ENCODE results near the gene COPS6.

Gene COPS6

DNA sequence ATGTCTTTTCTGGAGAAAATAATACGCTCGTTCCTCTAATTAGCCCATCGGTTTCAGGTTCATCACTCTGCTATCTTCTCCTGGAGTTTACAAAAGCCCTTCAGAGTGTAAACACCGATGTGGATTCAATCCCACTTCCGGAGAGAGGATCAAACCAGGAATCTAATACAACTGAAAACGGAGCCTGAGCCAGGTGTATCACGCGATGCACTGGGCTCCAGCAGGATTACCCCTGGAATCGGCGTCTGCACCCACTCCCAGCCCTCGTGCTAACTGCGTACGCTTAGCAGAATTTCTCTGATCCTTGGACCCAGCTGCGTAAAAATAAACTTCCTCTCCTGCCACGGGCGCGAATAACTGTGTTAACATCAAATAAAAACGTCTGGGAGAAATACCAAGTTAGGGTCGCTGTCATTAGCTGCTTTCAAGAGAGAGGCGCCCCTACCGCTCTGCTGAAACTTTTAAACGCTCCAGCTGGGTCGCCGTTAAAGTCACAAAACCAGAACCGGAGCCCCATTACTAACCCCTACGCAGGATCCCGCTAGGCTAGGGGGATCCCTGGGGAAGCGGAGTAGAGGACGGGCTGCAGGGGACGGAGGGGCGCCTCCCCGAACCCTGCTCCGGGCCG, 7.7 kb upstream of the COPS6 start:
- no peak for DNase-seq

DNA sequence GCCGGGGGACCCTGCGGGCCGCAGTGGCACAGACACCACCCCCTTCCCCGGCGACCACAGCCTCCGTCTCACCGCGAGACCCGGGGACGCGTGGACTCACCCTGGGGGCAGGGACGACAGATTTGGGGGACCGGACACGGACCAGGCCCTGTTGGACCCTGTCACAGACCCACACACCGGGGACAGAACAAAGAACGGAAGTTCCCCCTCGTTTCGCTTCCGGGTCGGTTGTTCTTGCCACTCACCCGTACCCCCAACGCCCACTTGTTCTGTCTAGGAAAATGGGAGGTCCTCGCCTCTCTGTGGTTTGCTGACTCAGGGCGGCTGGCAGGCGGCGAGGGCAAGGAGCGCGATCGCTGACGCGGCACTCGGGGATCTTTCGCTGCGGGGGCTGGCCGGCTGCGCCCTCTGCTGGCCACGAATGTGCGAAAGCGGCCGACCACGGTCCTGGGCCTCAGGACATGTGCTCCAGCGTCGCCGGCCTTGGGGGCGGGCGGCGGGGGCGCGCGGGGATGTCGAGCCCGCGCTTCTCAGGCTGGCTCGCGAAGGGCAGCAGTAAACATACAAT, 7.2 kb upstream of the COPS6 start, which contains the start of gene ZNF3:
TSS of gene ZNF3 (minus strand) at position 189 of the 568 bp plus-strand sequence. CDS start 4,366 bp downstream, outside the sequence.
- peak; percentile 99 for DNase-seq

DNA sequence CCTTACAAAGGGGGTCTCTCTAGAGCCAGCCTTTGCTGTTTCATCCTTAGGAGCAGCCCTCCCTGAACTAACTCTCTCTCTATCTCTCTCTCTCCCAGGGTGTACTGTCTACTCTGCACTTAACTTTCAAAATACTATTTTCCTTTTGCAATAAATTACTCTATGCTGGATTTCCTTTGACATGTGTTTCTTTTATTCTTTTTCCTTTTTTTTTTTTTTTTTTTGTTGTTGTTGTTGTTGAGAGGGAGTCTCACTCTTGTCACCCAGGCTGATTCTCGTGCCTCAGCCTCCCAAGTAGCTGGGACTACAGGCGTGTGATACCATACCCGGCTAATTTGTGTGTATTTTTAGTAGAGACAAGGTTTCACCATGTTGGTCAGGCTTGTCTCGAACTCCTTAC, 5.8 kb upstream of the COPS6 start:
- DNase-seq = no peak

DNA sequence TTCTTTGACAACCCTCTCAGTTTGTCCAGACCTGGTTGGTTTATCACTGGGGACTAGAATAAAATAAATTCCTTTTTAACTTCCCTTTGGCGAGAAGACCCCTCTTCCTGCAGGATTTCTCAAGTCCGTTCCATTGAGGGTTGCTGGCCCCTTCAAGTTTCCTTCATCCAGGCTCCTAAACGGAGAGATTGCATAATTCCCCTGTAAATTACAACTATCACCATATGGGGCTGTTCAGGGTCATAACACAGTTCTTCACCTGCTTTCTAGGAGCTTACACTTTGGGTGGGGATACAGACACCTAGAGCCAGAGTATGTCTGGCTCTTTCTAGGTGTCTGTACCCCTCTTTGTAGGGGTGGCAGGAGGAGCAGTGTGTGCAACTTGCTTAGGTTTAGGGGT, 3.3 kb upstream of the COPS6 start:
- no peak for DNase-seq

DNA sequence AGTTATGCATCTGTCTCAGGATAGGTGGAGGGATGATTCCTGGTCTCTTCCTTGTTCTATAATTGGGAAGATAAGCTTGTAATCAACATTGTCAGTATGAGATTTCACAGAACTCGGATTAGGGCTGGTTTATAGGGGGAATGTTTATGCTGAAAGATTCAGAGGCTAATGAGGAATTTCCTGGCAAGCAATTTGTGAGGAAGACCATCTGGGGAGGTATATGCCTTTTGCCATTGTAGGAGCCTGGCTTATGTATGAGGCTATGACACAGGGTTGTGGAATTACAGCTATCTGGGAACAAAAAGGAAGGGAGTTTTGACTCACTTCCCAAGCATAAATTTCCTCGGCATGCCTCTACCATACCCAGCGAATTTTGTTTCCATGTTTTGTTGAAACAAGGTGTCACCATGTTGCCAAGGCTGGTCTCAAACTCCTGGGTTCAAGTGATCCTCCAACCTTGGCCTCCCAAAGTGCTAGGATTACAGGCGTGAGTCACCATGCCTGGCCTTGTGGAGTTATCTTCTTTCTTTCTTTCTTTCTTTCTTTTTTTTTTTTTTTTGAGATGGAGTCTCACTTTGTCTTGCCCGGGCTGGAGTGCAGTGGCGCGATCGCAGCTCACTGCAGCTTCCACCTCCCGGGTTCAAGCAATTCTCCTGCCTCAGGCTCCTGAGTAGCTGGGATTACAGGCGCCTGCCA, 1.6 kb upstream of the COPS6 start:
- no peak for DNase-seq

DNA sequence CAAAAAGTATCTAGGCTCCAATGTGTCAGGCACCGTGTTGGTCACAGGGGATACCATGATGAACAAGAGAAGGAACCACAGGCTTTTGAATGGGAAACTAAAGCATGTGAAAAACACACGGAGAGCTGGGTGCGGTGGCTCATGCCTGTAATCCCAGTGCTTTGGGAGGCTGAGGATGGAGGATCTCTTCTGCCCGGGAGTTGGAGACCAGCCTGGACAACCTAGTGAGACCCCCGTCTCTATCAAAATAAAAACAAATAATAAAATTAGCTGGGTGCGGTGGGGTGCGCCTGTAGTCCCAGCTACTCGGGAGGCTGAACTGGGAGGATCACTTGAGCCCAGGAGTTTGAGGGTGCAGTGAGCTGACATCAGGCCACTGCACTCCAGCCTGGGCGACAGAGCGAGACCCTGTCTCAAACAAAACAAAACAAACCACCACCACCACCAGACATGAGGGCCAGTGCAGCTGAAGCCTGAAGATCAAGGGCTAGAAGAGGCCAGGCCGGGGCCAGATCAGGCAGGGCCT, 611 bp upstream of the COPS6 start:
- no peak for DNase-seq

DNA sequence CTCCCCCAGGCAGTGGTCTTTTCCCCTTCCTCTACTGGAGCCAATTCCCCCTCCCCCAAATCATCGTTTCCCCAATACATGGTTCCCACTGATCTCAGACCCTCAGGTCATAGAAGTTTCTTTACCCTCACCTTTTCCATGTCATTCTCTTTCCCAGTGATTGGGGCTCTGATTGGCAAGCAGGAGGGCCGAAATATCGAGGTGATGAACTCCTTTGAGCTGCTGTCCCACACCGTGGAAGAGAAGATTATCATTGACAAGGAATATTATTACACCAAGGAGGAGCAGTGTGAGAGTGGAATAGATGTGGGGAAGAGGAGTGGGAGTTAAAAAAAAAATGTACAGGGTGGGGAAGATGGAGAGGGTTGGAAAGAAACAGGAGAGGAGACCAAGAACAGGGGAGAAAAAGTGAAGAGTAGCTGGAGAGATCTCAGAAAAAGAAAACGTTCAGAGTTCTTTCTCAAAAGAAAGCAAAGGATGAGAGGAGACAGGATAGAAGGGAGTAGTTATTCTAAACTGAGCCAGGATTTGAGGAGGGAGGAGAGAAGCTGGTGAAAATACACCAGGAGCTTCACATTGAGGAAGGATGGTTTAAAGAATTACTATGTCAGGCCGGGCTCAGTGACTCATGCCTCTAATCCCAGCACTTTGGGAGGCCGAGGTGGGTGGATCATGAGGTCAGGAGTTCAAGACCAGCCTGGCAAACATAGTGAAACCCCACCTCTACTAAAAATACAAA, 858 bp downstream of the COPS6 start:
- DNase-seq = no peak

DNA sequence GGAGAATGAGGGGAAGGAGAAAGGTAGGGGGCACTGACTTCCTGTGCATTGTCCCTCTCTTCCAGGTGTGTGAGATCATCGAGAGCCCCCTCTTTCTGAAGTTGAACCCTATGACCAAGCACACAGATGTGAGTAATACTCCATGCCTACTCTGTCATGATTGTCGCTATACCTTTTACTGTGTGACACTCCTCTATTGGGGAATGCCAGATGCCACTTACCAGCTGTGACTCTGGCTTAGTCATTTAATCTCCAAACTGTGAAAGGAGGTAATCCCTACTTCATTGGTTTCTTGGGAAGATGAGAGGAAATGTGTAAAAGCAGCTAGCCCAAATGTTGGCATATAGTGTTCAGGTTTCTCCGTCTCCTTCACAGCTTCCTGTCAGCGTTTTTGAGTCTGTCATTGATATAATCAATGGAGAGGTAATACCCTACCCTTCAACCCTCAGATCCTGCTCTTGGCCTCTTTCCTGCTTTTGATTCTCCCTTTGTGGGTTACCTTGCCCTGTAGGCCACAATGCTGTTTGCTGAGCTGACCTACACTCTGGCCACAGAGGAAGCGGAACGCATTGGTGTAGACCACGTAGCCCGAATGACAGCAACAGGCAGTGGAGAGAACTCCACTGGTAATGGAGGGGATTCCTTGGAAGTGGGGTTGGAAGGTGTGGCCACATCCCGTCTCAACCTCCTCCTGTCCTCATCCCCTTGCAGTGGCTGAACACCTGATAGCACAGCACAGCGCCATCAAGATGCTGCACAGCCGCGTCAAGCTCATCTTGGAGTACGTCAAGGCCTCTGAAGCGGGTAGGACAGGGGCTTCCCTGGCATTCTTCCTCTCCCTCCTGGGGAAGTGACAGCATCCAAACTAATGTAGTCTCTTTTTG, 2.0 kb downstream of the COPS6 start:
- DNase-seq = no peak

DNA sequence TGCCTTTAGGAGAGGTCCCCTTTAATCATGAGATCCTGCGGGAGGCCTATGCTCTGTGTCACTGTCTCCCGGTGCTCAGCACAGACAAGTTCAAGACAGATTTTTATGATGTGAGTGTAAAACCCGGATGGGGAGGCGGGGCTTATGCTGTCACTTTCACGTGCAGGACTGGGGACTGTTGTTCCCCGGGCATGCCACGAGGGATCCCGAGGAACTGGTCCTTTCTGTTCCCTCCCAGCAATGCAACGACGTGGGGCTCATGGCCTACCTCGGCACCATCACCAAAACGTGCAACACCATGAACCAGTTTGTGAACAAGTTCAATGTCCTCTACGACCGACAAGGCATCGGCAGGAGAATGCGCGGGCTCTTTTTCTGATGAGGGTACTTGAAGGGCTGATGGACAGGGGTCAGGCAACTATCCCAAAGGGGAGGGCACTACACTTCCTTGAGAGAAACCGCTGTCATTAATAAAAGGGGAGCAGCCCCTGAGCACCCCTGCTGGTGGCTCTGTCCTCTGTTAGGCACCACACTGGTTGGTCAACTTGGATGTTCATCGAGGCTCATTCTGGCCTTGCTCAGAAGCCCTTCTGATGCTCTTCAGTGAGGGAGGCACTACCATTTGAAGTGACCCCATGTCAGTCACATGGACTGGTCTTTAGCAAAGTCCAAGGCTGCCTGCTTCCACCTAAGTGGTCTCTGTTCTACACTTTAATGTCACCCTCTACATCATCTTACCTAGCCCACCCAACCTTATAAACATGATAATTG, 2.8 kb downstream of the COPS6 start:
- no peak for DNase-seq

DNA sequence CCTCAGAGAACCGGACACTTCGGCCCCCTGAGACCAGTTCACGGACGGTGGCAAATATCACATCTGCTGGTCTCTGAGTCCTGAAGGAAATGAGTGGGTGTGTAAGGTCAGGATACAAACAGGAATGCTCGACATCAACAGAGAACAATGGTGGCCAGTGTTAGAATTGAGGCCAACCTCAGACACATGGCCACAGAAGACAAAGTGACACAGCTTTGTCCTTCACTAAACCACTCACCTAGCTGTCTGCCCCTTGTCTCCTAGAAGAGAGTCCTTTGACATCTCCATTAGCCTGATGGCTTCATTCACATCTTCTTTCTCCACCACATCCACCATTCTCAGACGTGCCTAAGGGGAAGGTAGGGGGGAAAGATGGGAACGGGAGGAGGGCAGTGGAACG, 4.3 kb downstream of the COPS6 start:
- no peak for DNase-seq

DNA sequence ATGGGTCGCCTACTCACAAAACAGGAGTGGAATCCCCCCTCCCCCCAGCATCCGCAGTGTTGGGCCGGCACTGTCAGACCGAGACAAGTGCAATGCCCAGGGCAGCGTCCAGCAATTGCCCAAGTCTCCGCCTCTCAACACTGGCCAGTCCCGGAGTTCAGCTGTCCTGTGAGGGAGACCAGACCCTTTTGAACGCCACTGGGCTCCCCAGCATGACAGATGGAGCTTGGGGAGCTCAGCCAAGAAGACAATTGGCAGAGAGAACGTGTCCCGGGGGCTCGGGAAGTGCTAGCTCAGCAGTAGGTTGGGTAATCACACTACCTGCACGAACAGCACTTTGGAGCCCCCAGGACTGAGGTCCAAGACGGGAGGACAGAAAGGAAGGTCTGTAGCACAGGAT, 4.7 kb downstream of the COPS6 start:
- no peak for DNase-seq

DNA sequence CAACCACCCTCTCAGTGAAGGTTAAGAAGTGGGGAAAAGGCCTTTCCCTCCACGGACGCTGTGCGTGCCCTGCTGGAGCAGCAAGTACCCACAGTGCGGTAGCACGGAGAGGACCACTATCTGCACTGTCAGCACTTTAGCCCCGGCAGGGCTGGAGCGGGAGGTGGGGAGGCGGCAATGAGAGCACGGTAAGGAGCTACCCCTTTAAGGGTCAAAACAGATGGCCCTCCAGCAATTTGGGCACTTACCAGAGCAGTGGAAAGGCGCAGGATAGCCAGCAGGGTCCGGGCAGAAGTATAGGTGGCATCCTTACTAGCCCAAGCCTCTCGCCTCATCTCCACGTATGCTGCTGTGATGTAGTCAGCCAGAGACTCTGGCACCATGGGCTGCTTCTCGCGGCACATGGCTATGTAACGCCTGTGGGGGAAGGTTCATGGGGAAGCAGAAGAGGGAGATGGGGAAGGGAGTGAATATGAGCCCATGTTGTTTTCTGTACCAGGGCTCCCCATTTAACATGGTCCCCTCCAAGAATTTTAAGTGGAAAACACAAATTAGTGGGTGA, 5.2 kb downstream of the COPS6 start:
- DNase-seq = no peak

DNA sequence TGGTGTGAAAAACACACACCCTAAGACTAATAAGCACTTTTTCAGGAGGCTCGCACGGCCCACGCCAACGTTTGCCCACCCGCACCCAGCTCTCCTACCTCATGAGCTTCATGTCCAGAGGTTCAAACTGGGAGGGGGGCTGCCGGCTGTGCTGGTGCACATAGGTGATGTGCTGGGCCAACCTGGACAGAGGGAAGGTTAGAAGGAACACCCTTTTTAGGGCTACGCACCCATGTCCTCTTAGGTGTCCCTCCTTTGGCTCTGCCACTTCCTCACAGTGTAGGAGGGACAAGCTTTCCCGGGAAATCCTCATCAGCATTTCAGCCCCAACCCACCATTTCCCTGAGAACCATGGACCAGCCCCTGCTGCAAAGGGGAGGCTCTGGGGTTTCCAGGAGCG, 6.5 kb downstream of the COPS6 start:
- no peak for DNase-seq

DNA sequence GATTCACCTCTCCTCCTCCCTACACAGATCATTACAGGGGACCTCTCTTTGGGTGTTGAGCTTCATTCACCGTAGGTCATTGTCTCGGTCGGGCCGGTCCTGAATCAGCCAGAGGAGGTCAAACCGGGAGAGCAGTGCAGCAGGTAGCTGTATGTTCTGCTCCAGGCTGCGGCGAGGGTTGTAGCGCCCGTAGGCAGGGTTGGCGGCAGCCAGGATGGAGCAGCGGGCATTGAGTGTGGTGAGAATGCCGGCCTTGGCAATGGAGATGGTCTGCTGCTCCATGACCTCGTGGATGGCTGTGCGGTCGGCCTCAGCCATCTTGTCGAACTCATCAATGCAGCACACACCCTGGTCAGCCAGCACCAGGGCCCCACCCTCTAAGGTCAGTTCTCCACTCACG, 6.9 kb downstream of the COPS6 start:
- no peak for DNase-seq

DNA sequence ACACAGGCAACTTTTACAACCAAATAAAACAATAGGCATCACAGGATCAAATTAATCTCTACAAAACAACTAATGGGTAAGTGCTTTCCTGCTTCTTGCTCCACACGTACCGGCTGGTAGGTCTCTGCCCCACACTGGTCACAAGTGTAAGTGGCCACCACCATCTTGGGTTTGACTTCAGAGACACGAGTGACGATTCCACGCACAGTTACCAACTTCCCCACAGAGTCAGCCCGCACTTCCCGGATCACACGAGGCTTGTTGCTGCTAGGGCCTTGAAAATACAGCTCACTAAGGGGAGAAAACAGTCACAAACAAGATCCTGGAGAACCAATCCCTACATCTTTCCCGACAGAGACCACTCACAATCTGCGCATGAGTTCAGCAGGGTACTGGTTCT, 10.1 kb downstream of the COPS6 start:
- DNase-seq = no peak

DNA sequence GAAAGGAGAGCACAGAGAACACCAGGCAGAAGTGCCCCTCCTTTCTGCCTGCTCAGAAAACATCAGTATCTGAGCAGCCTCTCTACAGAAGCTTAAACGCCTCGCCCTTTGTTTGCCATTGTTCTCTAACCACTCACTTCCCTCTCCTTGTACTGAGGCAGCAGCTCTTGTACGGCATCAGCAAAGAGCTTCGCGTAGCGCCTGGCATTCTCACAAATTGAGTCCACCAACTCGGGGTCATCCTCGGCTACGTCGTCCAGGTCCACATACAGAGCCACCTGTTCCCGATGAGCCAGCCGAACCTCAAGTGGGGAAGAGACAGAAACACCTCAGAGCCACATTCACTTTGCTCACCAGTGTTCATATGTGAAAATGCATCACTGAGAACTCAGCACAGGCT, 10.7 kb downstream of the COPS6 start:
- DNase-seq = no peak

DNA sequence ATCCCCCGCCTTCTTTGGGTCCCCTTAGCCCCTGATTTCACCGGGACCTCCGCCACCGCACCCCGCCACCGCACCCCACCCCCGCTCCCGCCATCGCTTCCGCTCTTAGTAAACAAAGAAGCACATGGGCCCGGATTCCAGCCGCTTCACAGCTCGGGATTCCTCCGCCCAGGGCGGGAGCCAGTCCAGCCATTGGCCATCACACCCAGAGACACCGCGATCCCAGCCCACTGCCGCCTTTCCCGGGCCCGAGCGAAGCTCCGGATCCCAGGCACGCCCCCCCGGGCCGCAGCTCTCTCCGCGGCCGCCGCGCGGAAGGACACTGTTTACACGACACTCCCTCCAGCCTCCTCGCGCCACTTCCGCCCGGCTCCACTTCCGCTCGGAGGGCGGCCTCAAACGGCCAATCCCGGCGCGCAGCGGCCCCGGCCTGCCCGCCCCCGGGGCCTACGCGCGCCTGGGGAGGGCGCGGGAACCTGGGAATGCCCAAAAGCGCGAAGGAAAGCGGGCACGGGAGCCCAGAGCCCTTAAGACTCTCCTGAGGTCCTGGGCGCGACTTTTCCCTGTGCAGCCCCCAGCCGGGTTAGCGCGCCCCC, 11.7 kb downstream of the COPS6 start:
- DNase-seq = peak; percentile 89

DNA sequence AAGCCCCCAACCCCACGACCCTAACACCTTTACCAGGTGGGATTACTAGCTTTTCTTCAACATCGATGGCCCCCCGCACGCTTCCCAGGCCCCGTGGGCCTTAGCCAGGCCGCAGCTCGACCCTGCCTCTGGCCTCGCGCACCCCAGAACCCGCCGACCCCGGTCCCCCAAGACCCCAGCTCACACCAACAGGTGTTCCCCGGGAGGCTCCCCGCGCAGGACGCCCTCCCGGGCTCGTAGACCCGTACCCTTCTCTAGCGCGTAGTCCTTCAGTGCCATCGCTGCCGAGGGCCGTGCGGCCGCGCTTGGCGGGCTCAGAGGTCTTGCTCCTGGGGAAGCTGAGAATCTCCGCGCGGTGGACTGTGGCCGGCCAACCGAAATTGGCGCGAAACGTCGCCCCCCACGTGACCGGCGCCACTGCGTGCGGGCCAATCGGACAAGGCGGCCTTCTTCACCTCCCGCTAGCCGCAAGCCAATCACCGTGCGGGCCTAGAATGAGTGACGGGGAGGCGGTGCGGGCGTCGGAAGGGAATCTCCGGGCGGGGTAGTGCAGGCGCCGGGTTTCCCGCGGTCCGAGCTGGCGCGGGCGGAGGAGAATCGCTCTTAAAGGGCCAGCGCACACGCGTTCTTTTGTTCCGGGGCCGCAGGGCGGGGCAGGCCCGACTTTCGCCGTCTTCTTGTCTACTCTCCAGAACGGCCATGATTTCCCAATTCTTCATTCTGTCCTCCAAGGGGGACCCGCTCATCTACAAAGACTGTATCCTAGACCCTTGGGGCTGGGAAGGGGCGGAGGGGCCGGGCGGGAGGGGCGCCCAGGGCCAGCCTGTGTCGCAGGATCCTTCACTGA, 12.5 kb downstream of the COPS6 start, which contains the start of the genes AP4M1 and MCM7:
TSS of gene AP4M1 (plus strand) at position 628 of the 847 bp plus-strand sequence. CDS start at position 700, 72 bp downstream.
TSS of gene MCM7 (minus strand) at position 382 of the 847 bp plus-strand sequence. CDS start at position 279, 103 bp downstream.
- peak; percentile 97 for DNase-seq

Data from CD4-positive, alpha-beta T cell treated with Interleukin-17A for 1 hour (primary cell).